ENCODE measurements around the gene NOVA2.

- no peak for TF ChIP-seq RARB (CRISPR knock-in tag; IDR thresholded peaks at IDR 0.05)
- TF ChIP-seq ZFP3 (CRISPR knock-in tag; IDR thresholded peaks at IDR 0.05), result no peak
- no peak for TF ChIP-seq BACH2 (CRISPR knock-in tag; IDR thresholded peaks at IDR 0.05; ENCODE audit: borderline replicate concordance)
These were observed 38.4 kb downstream of the NOVA2 start for GRCh38 chr19:45935267-45935666.

All from SK-N-SH treated with all-trans-retinoic acid at 6 μM for 48 hours (cell line).